NCI-H1694 treated with DMSO at 0.1 percent for 48 hours (cell line): ENCODE measurements around the gene KASH5.

Experiments used
- DNase-seq: peaks from one replicate; lab custom pipeline; 2025; lab: John Stamatoyannopoulos, UW

KASH5 gene

GRCh38 chr19:49396738-49397505 lies 8.9 kb downstream of the KASH5 start:
- no peak for DNase-seq

- no peak for DNase-seq
Measured at GRCh38 chr19:49398001-49398615, 10.1 kb downstream of the KASH5 start.

GRCh38 chr19:49398931-49399330 lies 10.9 kb downstream of the KASH5 start:
- no peak for DNase-seq

- no peak for DNase-seq
Measured at GRCh38 chr19:49400029-49400428, 12.0 kb downstream of the KASH5 start.

- DNase-seq, result peak; percentile 28
Measured at GRCh38 chr19:49403404-49404187, 15.5 kb downstream of the KASH5 start.

GRCh38 chr19:49407079-49407478 lies 19.0 kb downstream of the KASH5 start:
- no peak for DNase-seq

- no peak for DNase-seq
Measured at GRCh38 chr19:49407482-49408015, 19.5 kb downstream of the KASH5 start.

GRCh38 chr19:49408816-49409440 lies 20.9 kb downstream of the KASH5 start:
- DNase-seq, result no peak

GRCh38 chr19:49409441-49410029 lies 21.5 kb downstream of the KASH5 start:
- DNase-seq, result no peak

GRCh38 chr19:49411681-49412326 lies 23.8 kb downstream of the KASH5 start:
- no peak for DNase-seq

GRCh38 chr19:49413348-49413747 lies 25.3 kb downstream of the KASH5 start:
- DNase-seq, result no peak

GRCh38 chr19:49414256-49414655 lies 26.2 kb downstream of the KASH5 start:
- DNase-seq, result no peak

- DNase-seq, result no peak
Measured at GRCh38 chr19:49415102-49415809, 27.2 kb downstream of the KASH5 start.

- DNase-seq, result no peak
Measured at GRCh38 chr19:49415810-49416200, 27.8 kb downstream of the KASH5 start.

GRCh38 chr19:49417088-49417487 lies 29.0 kb downstream of the KASH5 start:
- no peak for DNase-seq

- peak; percentile 27 for DNase-seq
Measured at GRCh38 chr19:49418511-49418910, 30.5 kb downstream of the KASH5 start.

- no peak for DNase-seq
Measured at GRCh38 chr19:49419173-49419572, 31.1 kb downstream of the KASH5 start.

GRCh38 chr19:49420227-49420626 lies 32.2 kb downstream of the KASH5 start:
- DNase-seq, result no peak

GRCh38 chr19:49421039-49421877 lies 33.2 kb downstream of the KASH5 start:
- peak; percentile 76 for DNase-seq

- no peak for DNase-seq
Measured at GRCh38 chr19:49421878-49422202, 33.8 kb downstream of the KASH5 start.
